NCI-H82 treated with DMSO at 0.1 percent for 48 hours (cell line): Measurements from ENCODE around the gene EPB41L2.
"Not testable (repeated sequence)": the region's sequence is repeated elsewhere in the genome, so short reads cannot be mapped to it uniquely, and the experiment has no call there.

Source experiments
- DNase-seq: peaks from one replicate; lab custom pipeline; 2025; ENCODE audit not compliant: unreplicated experiment; lab: John Stamatoyannopoulos, UW

The EPB41L2 gene

DNA sequence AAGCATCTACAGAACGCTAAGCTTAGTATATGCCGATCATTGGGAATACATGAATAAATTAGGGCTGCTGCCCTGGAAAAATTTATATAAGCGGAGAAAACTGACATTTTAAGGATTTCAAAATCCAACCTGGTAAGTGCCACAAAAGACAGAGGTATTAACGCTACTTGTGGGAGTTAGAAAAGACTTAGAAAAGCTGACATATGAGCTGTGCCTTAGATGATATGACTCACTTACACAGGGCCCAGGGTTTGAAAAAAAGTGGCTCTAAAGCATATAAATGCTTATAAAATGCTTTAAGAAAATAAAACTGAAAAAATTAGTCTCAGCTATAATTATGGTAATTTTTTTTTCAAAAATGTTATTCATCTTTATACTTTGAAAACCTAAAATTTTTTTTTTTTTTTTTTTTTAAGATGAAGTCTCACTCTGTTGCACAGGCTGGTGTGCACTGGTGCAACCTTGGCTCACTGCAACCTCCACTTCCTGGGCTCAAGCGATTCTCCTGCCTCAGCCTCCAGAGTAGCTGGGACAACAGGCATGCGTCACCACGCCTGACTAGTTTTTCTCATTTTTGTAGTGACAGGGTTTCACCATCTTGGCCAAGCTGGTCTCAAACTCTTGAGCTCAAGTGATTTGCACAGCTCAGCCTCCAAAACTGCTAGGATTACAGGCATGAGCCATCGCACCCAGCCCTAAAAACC lies 25.7 kb downstream of the EPB41L2 start:
- no peak for DNase-seq

DNA sequence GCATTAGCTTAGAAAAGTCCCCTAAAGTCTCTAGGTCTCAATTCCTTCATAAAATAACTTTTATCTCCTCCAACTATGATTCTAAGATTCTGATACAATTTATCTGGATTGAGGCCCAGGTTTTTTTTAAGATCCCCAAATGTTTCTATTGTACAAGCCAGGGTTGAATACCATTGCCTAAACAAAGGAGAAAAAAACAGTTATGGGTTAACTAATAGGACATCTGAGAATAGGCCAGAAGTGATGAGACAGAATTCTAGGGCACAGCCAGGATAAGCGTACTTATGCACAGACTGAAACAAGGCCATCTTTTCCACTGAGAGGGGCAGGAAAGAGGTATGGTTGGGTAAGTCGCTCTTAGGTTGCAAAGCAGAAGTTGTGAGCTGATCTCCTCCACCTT lies 26.4 kb downstream of the EPB41L2 start:
- no peak for DNase-seq

DNA sequence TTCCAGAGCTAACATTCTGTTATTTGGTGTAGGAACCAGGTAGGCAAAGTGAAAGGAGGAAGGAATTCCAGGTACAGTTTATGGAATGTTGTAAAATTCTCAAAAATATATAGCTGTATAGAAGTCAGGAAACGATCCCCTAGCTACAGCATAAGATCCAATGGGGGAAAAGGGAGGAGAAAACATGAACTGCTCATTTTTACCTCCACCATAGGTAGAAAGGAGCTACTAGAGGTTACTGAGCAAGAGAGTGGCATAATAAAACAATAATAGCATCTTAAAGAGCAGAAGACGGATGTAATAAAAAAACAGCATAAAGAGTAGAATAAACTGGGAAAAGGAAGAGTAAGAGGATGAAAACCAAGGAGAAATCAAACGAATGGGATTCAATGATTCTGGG lies 26.9 kb downstream of the EPB41L2 start:
- no peak for DNase-seq

DNA sequence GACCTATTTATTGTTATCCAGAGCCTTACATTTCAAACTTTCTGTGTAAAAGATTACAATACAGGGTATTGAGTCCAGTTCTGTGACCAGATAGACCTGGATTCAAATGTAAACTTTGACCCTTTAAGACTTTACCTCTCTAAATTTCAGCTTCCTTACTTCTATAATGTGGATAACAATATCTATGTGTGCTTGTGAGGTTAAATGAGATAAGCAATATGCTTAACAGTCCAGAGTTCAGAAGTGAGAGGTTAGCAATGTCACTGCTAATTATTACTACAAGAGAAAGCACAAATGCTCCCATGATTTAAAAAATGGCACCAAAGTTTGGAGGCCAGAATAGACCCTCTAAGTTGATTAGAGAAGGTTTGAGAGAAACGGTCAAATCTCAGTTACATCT lies 27.5 kb downstream of the EPB41L2 start:
- no peak for DNase-seq

DNA sequence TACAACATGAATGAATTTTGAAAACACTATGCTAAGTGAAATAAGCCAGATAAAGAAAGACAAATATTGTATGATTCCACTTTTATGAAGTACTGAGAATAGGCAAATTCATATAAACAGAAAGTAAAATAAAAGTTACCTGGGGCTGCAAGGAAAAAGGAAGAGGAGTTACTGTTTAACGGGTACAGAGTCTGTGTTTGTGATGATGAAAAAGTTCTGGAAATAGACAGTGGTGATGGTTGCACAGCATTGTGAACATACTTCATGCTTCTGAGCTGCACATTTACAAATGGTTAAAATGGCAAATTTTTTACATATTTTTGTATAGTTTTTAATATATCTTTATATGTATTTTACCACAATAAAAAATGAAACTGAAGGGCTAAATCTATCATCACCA lies 29.4 kb downstream of the EPB41L2 start:
- no peak for DNase-seq

DNA sequence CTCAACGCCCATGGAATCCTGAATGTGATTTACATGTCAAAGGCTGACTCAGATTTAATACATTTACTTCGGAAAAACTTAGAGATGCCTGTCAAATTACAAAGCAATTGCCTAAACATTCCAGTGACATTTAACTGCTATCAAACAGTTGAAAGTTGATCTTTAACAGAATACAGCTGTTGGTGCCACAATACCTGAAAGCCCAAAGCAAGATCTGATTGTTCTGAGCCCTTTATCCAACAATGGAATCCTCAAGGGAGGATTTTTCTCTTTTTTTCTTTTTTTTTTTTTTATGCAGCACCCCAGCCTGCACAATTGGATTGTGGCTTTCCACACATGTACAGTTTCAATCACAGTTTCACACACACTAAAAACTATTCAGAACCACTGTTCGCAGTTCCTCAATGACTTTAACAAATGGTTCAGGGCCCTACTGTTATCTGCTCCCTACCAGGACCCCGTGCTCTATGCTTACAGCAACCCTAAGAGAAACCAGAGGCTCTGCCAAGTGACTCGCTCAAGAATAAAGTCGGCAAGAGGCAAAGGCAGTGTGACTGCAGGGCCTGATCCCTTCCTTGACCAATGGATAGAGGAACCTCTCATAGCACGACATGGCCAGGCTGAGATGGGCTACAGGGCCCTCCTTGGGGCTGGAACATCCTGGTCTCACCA lies 33.3 kb downstream of the EPB41L2 start:
- DNase-seq = no peak

DNA sequence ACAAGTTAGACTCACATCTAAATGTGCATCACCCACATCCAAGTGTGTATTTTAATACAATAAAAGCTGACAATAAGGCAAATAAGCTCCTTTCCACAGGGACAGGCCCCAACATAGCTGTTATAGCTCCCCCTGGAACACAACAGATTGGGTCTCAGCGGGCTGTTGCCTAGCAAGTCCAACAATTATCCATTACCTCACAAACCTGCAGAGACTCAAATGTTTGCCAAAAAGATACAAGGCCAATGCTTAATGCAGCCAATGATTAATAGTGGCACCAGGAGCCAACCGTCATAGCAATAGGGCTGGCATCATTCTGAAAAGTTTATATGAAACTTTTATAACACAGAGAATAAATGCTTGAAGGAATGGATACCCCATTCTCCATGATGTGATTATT lies 35.7 kb downstream of the EPB41L2 start:
- no peak for DNase-seq

DNA sequence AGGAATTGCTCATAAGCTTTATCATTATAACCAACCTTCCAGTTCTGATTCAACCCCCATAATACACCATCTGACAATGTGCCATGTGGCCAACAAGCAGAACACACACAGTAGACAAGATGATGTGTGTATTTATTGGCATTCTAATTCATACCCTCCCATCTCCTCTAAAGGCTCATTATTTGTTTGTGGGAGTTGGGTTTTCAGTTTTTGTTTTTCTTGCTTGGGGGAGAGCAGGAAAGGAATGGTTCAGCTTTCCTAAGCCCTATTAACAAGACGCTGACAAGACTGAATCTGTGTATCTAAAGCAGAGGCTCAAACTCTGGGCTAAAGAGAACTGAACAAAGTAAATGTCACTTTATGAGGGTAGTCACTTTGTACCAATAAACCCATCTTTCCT lies 36.8 kb downstream of the EPB41L2 start:
- DNase-seq = no peak

DNA sequence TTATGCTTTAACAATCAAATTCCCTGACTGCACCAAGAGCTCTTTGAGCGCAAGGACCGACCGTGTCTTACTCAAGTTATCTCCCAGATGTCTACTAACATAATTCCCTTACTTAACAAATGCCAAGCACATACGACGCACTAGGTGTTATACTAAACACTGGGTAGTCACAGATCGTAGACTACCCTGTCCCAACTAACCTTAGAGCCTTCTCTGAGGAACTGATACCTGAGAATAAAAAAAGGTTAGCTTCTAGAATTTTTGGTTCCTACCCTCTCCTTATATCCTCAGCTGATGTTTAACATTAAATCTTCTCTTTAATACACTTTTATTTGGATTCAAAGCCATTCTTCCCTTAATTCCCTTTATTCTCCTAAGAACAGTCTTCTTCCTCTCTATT lies 38.5 kb downstream of the EPB41L2 start:
- DNase-seq = no peak

DNA sequence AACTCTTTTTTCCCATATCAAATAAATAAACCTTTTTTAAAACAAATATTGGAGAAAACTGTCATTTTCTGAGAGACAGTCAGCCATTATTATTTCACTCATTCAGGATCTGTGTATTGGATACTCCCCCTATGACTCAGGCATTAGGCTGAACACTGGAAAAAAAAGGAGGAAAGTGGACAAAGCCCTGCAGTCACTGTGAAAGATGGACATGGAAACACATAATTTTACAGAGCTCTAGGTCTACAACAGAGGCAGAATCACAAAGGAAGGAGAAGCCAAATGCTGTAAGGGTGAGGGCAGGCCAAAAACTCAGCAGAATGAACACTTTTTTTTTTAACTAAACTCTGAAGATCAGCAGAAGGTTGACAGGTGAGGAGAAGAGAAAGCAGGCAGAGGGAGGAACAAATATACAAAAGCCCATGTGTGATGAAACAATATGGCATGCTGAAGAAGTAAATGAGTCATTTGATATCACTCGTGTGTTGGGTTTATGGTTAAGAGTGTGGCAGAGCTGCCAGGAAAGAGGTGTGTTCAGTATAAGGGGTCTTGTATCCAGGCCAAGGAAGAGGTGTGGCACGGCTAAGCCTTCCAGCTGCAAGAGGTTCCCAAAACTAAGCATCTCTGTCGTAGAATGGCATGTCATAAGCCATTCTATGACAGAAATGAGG lies 39.1 kb downstream of the EPB41L2 start:
- no peak for DNase-seq

DNA sequence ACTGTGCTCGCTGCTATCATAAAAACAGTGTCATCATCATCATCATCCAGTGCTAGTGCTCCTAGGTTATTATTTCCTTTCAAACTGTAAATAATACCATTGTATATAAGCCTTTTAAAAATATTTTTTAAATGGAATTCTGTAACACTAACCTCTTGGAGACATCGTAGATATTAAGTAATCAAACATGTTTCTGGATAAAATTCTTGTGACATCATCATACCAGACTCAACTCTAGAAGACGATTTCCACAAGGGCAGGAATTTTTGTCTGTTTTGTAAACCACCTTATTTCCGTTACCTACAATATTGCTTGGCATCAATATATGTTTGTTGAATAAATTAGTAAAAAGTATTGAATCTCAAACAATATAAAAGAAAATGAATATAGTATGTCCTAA lies 40.4 kb downstream of the EPB41L2 start:
- DNase-seq = no peak

DNA sequence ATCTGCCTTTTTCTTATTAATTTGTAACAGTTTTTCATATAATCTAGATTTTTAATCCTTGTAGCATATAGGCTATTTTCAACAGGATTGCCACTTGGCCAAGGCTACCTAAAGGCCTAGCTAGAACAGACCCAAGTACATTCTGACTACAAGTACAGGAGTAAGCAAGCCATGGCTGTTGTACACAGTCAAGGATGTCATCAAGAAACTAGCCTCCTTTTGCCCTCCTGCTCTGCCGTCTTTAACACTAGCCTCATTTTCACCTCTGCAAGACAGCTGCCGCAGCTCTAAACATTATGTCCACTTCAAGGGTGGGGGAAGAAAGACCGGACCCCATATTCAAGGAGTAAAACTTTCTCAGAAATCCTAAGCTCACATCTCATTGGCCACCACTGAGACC lies 45.1 kb downstream of the EPB41L2 start:
- no peak for DNase-seq

DNA sequence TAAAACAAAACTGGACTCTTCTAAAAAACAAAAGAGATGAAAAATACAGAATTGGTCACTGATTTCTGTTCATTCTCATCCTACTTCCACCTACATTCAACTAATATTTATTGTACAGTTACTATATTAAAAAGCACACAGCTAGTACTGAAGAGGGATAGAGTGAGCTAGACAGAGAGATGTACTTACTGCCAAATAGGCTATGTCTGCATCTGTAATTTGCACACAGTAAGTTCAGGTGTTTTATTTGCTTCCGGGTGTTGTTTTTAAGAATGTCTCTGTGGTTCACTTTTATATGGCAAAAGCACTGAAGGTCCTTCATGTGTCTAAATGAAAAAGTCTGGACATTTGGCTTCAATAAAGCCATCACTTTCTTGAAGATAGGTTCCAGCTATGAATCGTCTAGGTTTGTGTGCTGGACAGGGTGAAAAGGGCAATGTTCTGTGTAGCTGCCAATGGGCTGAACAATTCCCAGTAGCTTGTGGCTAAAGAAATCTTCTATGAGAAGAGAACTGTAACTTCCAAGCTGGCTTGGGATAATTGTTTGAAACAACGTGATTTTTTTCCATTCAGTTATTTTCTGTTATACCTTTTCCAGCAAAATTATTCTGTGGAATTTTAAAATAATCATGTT lies 47.3 kb downstream of the EPB41L2 start:
- no peak for DNase-seq

DNA sequence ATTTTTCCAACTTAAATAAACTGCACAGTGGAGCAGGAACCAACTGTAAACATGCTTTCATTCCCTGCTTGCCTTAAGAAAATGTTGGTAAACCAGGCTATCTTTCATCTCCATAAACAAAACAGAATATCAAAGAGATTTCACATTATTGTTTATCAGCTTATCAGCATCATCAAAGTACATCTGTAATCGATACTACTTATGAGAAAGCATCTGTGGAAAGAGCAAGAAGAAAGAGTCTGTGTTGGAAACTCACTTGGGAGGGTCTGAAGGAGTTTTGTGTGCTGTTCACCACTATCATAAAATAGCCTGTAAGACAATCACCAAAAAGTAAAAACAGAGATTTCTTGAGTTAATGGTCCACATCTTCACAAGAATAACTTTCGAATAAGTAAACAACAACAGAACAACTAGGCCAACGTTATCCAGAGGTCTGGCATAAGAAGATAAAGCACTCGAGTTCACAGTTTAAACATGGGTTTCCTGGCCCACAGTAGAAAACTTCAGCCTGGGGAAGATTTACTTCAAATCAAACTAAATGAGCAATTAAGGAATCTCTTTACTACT lies 47.9 kb downstream of the EPB41L2 start:
- no peak for DNase-seq

DNA sequence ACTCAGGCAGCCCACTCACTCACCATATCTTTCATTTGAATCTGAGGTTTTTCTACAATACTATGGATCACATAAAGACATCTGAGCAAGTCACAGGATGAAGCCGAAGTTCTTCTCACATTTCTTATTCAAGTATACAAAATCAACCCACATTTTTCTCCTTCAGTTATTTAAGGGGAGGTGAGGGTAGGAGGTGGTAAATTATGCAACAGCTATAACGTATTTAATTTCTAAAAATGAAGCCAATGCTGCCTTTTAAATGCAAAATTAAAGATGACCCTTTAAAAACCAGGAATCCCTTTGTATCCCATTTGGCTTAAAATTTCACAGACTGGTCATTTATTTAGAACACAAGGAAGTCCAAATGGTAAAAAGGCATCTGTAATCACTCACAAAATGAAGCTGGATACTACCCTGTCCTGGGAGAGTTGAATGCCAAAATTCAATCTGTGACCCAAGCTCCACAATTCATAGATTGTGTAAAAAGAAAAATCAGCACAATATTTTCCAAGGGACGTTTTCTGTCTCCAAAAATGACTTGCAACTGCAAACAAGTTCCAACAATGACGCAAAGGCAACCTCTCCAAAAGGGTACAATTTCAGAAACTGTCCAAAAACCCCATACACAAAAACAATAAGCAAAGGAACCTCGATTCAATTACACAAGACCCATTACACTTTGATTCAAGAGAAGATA lies 48.8 kb downstream of the EPB41L2 start:
- no peak for DNase-seq

DNA sequence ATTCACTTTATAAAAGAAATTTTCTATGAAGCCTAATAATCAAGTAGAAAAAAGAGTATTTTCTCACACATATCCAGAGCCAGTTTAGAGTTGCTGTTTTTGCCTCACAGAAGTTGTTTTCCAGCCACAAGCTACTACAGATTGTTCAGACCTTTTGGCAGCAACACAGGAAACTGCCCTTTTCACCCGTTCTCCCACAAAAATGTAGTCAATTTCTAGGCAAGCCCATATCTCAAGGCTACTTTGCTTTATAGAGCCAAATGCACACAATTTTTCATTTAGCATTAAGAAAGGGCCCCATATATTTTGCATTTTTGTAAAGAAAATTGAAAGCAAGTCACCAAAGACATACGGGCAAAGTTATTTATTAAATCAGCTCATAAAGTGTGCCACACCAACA lies 49.5 kb downstream of the EPB41L2 start:
- DNase-seq = no peak

DNA sequence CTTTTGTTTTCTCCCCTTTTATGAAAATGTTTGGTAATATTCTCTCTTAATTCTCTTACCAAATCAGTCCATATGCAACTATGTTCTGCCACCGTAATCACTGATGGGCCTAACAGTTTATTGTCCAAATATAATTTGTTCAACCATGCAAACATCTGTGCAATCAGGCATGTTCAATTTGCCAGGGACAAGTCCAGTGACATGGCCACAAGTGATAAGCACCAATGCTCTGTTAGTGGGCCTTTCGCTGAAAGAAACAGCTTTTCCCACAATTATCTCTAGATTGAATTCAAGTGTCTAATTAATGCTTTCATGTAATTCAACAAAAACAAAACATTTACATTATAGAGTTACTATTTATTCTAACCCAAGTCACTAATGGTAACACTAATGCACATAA lies 53.3 kb downstream of the EPB41L2 start:
- DNase-seq = no peak

DNA sequence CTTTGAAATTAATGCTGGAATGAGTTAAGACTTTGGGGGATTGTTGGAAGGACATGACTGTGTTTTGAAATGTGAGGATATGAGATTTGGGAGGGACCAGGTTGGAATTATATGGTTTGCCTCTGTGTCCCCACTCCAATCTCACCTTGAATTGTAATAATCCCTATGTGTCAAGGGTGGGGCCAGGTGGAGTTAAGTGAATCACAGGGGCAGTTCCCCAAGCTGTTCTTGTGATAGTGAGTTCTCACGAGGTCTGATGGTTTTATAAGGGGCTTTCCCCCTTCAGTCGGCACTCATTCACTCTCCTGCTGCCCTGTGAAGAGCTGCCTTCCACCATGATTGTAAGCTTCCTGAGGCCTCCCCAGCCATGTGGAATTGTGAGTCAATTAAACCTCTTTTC lies 54.1 kb downstream of the EPB41L2 start:
- DNase-seq = not testable (repeated sequence)

DNA sequence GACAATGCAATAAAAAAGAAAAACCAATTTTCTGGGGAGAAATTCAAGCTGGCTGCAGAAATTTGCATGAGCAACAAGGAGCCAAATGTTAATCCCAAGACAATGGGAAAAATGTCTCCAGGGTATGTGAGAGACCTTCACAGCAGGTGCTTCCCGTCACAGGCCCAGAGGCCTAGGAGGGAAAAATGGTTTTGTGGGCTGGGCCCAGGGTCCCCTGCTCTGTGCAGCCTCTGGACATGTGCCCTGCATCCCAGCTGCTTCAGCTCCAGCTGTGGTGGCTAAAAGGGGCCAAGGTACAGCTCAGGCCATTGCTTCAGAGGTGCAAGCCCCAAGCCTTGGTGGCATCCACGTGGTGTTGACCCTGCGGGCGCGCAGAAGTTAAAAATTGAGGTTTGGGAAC lies 55.1 kb downstream of the EPB41L2 start:
- DNase-seq = not testable (repeated sequence)

DNA sequence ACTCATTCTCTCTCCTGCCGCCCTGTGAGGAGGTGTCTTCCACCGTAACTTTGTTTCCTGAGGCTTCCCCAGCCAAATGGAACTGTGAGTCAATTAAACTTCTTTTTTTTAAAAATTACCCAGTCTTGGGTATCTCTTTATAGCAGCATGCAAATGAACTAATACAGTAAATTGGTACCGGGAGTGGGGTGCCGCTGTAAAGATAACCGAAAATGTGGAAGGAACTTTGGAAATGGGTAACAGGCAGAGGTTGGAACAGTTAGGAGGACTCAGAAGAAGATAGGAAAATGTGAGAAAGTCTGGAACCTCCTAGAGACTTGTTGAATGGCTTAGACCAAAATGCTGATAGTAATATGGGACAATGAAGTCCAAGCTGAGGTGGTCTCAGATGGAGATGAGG lies 55.8 kb downstream of the EPB41L2 start:
- DNase-seq = no peak

DNA sequence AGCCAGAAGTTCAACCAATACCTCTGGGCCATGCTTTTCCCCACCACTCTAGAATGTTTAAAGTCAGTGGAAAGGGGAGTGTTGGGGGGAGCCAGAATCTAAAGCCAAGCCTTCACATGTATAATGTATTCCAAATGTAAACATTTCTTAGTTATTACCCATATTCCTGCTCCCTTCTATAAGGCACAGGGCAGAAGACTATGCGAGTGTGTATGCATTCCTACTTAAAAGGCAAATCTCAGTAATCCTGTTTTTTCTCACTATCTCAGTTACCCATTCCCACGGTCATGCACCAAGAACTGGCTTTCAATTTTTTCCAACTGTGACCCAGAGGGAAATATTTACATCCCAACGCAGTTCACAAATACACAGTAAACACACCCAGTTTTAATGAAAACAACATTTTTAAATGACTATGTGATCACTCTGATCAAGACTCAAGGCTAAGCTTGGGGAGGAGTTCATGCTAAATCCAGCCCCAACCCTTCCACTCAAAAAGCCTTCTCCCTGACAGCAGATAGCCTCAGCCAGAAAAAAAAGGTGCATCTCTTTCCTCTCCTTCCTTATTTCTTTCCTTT lies 57.5 kb downstream of the EPB41L2 start:
- no peak for DNase-seq
